ENCODE measurements around the gene SPNS2. TPM values are rescaled to one million over a fixed set of nuclear protein-coding genes. Genes with fewer than 3 reads are reported as not detected.

Gene SPNS2
- total and polyA plus RNA-seq, 2 experiments from 2014 or later, result 0.29 TPM; not detected in 1

GRCh38 chr17:4583782-4584100 lies 85.1 kb downstream of the SPNS2 start:
- H3K79me2 ChIP-seq (ENCODE audit: insufficient read depth), result no peaks in the 10 kb centered on the region
- 19 to 28% methylated on average over 12 of the region's 12 CpGs for WGBS, 2 experiments (ENCODE audit: low coverage in 1 of 2, low lambda C conversion rate in 2 of 2, missing lambda C conversion rate in 2 of 2)
- no peaks in the 10 kb centered on the region for H3K4me1 ChIP-seq (ENCODE audit: insufficient read depth)
- TF ChIP-seq EZH2phosphoT487 (IDR thresholded peaks at IDR 0.05; ENCODE audit: insufficient read depth, low read depth) (no peak), EZH2 (IDR thresholded peaks at IDR 0.05; ENCODE audit: insufficient read depth, poor library complexity, severe bottlenecking) (peak; percentile 84)
- H3K9me2 ChIP-seq (ENCODE audit: insufficient read depth), result no peaks in the 10 kb centered on the region
- H3K4me3 ChIP-seq, result no peak overlapping the region
- H3K36me3 ChIP-seq (ENCODE audit: low read depth), result no peaks in the 10 kb centered on the region
- H3K27ac ChIP-seq, result no peak overlapping the region
- in situ Hi-C loops (cut with MboI), result no loop called here
- H3K9ac ChIP-seq, result no peak overlapping the region
- H4K20me1 ChIP-seq (ENCODE audit: insufficient read depth), result no peaks in the 10 kb centered on the region
- peaks cover 42% of the 10 kb centered on the region for H3K27me3 ChIP-seq (replicated peaks; ENCODE audit: insufficient read depth)
- H2AFZ ChIP-seq, result no peak overlapping the region
- DNase-seq, result peak; percentile 30
- no peak overlapping the region for H3K4me2 ChIP-seq (ENCODE audit: unreplicated experiment)
- H3K9me3 ChIP-seq (ENCODE audit: low read depth), result no peaks in the 10 kb centered on the region
- no peaks in the 10 kb centered on the region for H3F3A ChIP-seq (ENCODE audit: insufficient read depth)

GRCh38 chr17:4584101-4584916 lies 85.6 kb downstream of the SPNS2 start, which contains the start of gene SMTNL2:
TSS of gene SMTNL2 (plus strand) at chr17:4584529. CDS start at chr17:4584606, 77 bp downstream.
- in situ Hi-C loops (cut with MboI), result no loop called here
- Histone ChIP-seq H3K79me2 (ENCODE audit: insufficient read depth) (no peaks in the 10 kb centered on the region), H3K4me3 (0 out of 2 replicates have a peak within 1 kb of the TSS, but pooled peaks have one; percentile 29), H3K9ac (no peak within 1 kb of the TSS), H3K9me2 (ENCODE audit: insufficient read depth) (no peaks in the 10 kb centered on the region), H2AFZ (no peak within 1 kb of the TSS), H3K36me3 (ENCODE audit: low read depth) (no peaks in the 10 kb centered on the region), H3K27me3 (replicated peaks; ENCODE audit: insufficient read depth) (peaks cover 42% of the 10 kb centered on the region), H3K27ac (no peak within 1 kb of the TSS), H3K9me3 (ENCODE audit: low read depth) (no peaks in the 10 kb centered on the region), H3K4me2 (ENCODE audit: unreplicated experiment) (no peak within 1 kb of the TSS), H3F3A (ENCODE audit: insufficient read depth) (no peaks in the 10 kb centered on the region), H3K4me1 (ENCODE audit: insufficient read depth) (no peaks in the 10 kb centered on the region), H4K20me1 (ENCODE audit: insufficient read depth) (no peaks in the 10 kb centered on the region)
- no peak for TF ChIP-seq EZH2phosphoT487 (IDR thresholded peaks at IDR 0.05; ENCODE audit: insufficient read depth, low read depth)
- TF ChIP-seq EZH2 (IDR thresholded peaks at IDR 0.05; ENCODE audit: insufficient read depth, poor library complexity, severe bottlenecking), result peak; percentile 70
- peak; percentile 27 for DNase-seq
- WGBS, 2 experiments (ENCODE audit: low coverage in 1 of 2, low lambda C conversion rate in 2 of 2, missing lambda C conversion rate in 2 of 2), result 3% methylated on average over 55 to 77 of the region's 100 CpGs

GRCh38 chr17:4584917-4585637 lies 86.4 kb downstream of the SPNS2 start:
- Histone ChIP-seq H3K79me2 (ENCODE audit: insufficient read depth) (no peaks in the 10 kb centered on the region), H3K9ac (no peak overlapping the region), H3K9me2 (ENCODE audit: insufficient read depth) (no peaks in the 10 kb centered on the region), H3K4me3 (no peak overlapping the region), H3K9me3 (ENCODE audit: low read depth) (no peaks in the 10 kb centered on the region), H3F3A (ENCODE audit: insufficient read depth) (no peaks in the 10 kb centered on the region), H2AFZ (no peak overlapping the region), H4K20me1 (ENCODE audit: insufficient read depth) (no peaks in the 10 kb centered on the region), H3K36me3 (ENCODE audit: low read depth) (no peaks in the 10 kb centered on the region), H3K27me3 (replicated peaks; ENCODE audit: insufficient read depth) (peaks cover 42% of the 10 kb centered on the region), H3K4me1 (ENCODE audit: insufficient read depth) (no peaks in the 10 kb centered on the region), H3K27ac (no peak overlapping the region), H3K4me2 (ENCODE audit: unreplicated experiment) (no peak overlapping the region)
- no peak for DNase-seq
- WGBS, 2 experiments (ENCODE audit: low coverage in 1 of 2, low lambda C conversion rate in 2 of 2, missing lambda C conversion rate in 2 of 2), result 37 to 63% methylated on average over 26 to 37 of the region's 57 CpGs
- TF ChIP-seq EZH2 (IDR thresholded peaks at IDR 0.05; ENCODE audit: insufficient read depth, poor library complexity, severe bottlenecking), result no peak
- no peak for TF ChIP-seq EZH2phosphoT487 (IDR thresholded peaks at IDR 0.05; ENCODE audit: insufficient read depth, low read depth)
- in situ Hi-C loops (cut with MboI), result no loop called here

- Histone ChIP-seq H3K4me1 (ENCODE audit: insufficient read depth) (no peaks in the 10 kb centered on the region), H2AFZ (no peak overlapping the region), H3K27me3 (replicated peaks; ENCODE audit: insufficient read depth) (peaks cover 42% of the 10 kb centered on the region), H3K79me2 (ENCODE audit: insufficient read depth) (no peaks in the 10 kb centered on the region), H3F3A (ENCODE audit: insufficient read depth) (no peaks in the 10 kb centered on the region), H3K36me3 (ENCODE audit: low read depth) (no peaks in the 10 kb centered on the region), H4K20me1 (ENCODE audit: insufficient read depth) (no peaks in the 10 kb centered on the region), H3K9me3 (ENCODE audit: low read depth) (no peaks in the 10 kb centered on the region), H3K4me3 (no peak overlapping the region), H3K4me2 (ENCODE audit: unreplicated experiment) (no peak overlapping the region), H3K27ac (no peak overlapping the region), H3K9me2 (ENCODE audit: insufficient read depth) (no peaks in the 10 kb centered on the region), H3K9ac (no peak overlapping the region)
- TF ChIP-seq EZH2 (IDR thresholded peaks at IDR 0.05; ENCODE audit: insufficient read depth, poor library complexity, severe bottlenecking), result no peak
- TF ChIP-seq EZH2phosphoT487 (IDR thresholded peaks at IDR 0.05; ENCODE audit: insufficient read depth, low read depth), result no peak
- in situ Hi-C loops (cut with MboI), result no loop called here
- 84 to 85% methylated on average over 7 of the region's 7 CpGs for WGBS, 2 experiments (ENCODE audit: low coverage in 1 of 2, low lambda C conversion rate in 2 of 2, missing lambda C conversion rate in 2 of 2)
- DNase-seq, result no peak
These were observed 86.9 kb downstream of the SPNS2 start for GRCh38 chr17:4585638-4585994.

Data from GM23248 (cell line).